HG02759 (cell line): ENCODE measurements around the gene TTBK2.
"Not testable (repeated sequence)": the region's sequence is repeated elsewhere in the genome, so short reads cannot be mapped to it uniquely, and the experiment has no call there.

Source experiments
- ATAC-seq: cut with Tn5 transposase; IDR thresholded peaks from one replicate; pipeline ENCODE4 v1.9.1; 2021; ENCODE audit warnings: mild to moderate bottlenecking, moderate library complexity; ENCODE audit not compliant: unreplicated experiment

TTBK2 gene

GRCh38 chr15:42920519-42921341, at the start of gene TTBK2:
Gene TTBK2 (minus strand): TSS chr15:42920778. CDS start chr15:42878617, 42,161 bp downstream.
- ATAC-seq: peak; percentile 95

GRCh38 chr15:42964476-42964875, 43.9 kb upstream of the TTBK2 start:
- ATAC-seq: no peak

GRCh38 chr15:42955518-42955917, 34.9 kb upstream of the TTBK2 start:
- ATAC-seq: no peak

- no peak for ATAC-seq
Measured at GRCh38 chr15:42954291-42954690, 33.7 kb upstream of the TTBK2 start.

GRCh38 chr15:42948898-42949297, 28.3 kb upstream of the TTBK2 start:
- ATAC-seq: not testable (repeated sequence)

GRCh38 chr15:42940527-42940926, 19.9 kb upstream of the TTBK2 start:
- ATAC-seq: no peak

GRCh38 chr15:42939841-42940240, 19.3 kb upstream of the TTBK2 start:
- no peak for ATAC-seq

- no peak for ATAC-seq
Measured at GRCh38 chr15:42937143-42937542, 16.6 kb upstream of the TTBK2 start.

- no peak for ATAC-seq
Measured at GRCh38 chr15:42933886-42934667, 13.5 kb upstream of the TTBK2 start.

GRCh38 chr15:42932833-42933515, 12.4 kb upstream of the TTBK2 start:
- no peak for ATAC-seq

- ATAC-seq: no peak
Measured at GRCh38 chr15:42931702-42932486, 11.3 kb upstream of the TTBK2 start.

GRCh38 chr15:42929306-42929848, 8.8 kb upstream of the TTBK2 start:
- ATAC-seq: no peak

GRCh38 chr15:42921342-42921731, 759 bp upstream of the TTBK2 start:
- no peak for ATAC-seq

- ATAC-seq: no peak
Measured at GRCh38 chr15:42919799-42920518, 619 bp downstream of the TTBK2 start.

- ATAC-seq: no peak
Measured at GRCh38 chr15:42919308-42919707, 1.3 kb downstream of the TTBK2 start.

- ATAC-seq: no peak
Measured at GRCh38 chr15:42918047-42918446, 2.5 kb downstream of the TTBK2 start.

GRCh38 chr15:42915654-42916315, 4.8 kb downstream of the TTBK2 start:
- ATAC-seq: no peak

GRCh38 chr15:42914728-42915497, 5.7 kb downstream of the TTBK2 start:
- no peak for ATAC-seq
